ENCODE results near the gene MAGOHB.

The MAGOHB gene

DNA sequence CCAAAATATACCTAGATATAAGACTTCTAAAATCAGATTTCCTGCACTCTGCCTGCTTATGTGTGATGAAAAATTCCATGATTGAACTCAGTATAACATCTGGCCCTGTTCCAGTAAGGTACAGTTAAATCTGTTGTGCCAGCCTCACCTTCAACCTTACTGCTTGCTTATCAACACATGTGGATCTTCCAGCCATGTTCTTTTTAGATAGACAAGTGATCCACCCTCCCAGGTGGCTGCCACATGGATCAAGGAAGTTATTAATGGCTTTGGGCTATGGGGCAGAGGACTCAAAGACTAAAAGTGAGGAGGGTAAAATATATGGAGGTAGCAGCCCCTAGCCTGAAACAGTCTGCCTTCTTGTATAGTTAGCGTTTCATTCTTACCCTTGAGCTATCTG is 25.3 kb upstream of the MAGOHB start:
- no peak for DNase-seq (ENCODE audit: low read depth)
- TF ChIP-seq, protein P1, sequence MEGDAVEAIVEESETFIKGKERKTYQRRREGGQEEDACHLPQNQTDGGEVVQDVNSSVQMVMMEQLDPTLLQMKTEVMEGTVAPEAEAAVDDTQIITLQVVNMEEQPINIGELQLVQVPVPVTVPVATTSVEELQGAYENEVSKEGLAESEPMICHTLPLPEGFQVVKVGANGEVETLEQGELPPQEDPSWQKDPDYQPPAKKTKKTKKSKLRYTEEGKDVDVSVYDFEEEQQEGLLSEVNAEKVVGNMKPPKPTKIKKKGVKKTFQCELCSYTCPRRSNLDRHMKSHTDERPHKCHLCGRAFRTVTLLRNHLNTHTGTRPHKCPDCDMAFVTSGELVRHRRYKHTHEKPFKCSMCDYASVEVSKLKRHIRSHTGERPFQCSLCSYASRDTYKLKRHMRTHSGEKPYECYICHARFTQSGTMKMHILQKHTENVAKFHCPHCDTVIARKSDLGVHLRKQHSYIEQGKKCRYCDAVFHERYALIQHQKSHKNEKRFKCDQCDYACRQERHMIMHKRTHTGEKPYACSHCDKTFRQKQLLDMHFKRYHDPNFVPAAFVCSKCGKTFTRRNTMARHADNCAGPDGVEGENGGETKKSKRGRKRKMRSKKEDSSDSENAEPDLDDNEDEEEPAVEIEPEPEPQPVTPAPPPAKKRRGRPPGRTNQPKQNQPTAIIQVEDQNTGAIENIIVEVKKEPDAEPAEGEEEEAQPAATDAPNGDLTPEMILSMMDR (IDR thresholded peaks at IDR 0.05; ENCODE audit: insufficient read depth, low read depth, low read length, missing control alignments), result no peak
- H3K4me3 ChIP-seq (ENCODE audit: low read length), result no peak overlapping the region

DNA sequence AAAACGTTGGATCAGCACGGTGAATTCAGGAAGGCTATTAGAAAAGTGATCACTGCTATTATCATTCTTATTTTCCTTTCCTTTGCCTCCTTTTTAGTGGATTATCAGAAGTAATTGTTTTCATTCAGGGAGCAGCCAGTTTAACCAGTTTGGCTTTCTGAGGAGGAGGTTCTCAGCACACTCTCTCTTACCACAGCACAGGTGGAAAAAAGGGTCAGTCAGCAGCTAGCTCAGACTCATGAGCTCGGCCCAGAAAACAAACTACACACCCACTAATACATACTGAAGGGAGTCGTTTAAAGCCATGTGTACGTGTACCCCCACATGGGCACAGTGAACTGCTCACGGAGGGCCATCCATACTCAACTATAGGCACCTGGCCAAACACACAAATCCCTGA is 23.2 kb upstream of the MAGOHB start:
- H3K4me3 ChIP-seq (ENCODE audit: low read length), result no peak overlapping the region
- DNase-seq (ENCODE audit: low read depth), result peak; percentile 78
- TF ChIP-seq, protein P1 (IDR thresholded peaks at IDR 0.05; ENCODE audit: insufficient read depth, low read depth, low read length, missing control alignments), result no peak

DNA sequence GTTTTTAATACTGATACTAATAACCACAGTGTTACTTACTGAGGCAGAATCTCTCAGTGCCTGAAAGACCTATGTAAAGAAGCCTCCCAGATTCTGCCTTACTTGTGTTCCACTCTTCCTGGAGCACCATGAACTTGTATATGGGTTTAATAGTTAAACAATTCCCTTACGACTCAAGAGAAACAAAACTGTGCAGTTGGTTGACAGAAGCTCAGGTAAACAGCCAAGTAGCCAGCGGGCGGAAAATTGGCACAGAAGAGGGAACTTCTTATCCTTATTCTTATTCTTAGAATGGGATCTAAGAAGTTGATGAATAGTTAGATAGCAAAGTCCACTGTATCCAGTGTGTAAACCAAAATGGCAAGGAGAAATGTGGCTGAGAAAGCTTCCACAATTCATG is 22.7 kb upstream of the MAGOHB start:
- no peak overlapping the region for H3K4me3 ChIP-seq (ENCODE audit: low read length)
- TF ChIP-seq, protein P1 (IDR thresholded peaks at IDR 0.05; ENCODE audit: insufficient read depth, low read depth, low read length, missing control alignments), result no peak
- DNase-seq (ENCODE audit: low read depth), result no peak

DNA sequence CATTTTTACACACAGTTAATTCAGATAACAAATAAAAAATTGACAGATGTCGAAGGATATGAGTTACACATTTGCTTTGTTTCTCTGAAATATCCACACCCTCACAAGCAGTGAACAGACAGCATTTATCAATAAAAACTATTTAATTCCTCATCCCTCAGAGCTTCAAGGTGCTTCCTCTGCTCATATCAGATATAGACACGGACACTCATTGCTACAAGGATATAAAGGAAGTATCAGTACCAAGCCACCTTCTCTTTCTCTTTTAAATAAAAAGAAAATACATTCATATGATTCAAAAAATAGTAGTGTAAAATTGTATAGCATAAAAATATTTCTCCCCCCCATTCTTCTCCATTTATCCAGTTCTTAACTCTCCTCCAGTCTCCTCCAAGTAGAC is 21.9 kb upstream of the MAGOHB start:
- TF ChIP-seq, protein P1 (IDR thresholded peaks at IDR 0.05; ENCODE audit: insufficient read depth, low read depth, low read length, missing control alignments), result no peak
- no peak for DNase-seq (ENCODE audit: low read depth)
- H3K4me3 ChIP-seq (ENCODE audit: low read length), result no peak overlapping the region

DNA sequence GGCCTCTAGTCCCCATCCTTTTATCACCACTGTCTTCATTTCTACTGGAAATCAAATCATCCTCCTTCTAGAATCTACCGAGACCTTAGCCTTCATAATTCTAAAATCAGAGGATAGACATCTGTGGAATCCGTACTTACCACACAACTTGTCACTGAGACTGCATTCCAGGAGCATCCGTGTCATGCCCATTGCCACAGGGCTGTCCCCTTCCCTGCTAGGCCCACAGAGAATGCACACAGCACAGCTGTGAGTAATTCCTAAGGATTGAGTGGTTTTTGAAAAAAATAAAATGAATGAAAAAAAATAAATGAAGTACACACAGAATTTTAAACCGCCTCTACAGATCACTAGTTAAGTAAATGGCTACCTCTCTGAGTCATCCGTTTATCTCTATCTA is 21.0 kb upstream of the MAGOHB start:
- no peak for DNase-seq (ENCODE audit: low read depth)
- TF ChIP-seq, protein P1 (IDR thresholded peaks at IDR 0.05; ENCODE audit: insufficient read depth, low read depth, low read length, missing control alignments), result no peak
- no peak overlapping the region for H3K4me3 ChIP-seq (ENCODE audit: low read length)

DNA sequence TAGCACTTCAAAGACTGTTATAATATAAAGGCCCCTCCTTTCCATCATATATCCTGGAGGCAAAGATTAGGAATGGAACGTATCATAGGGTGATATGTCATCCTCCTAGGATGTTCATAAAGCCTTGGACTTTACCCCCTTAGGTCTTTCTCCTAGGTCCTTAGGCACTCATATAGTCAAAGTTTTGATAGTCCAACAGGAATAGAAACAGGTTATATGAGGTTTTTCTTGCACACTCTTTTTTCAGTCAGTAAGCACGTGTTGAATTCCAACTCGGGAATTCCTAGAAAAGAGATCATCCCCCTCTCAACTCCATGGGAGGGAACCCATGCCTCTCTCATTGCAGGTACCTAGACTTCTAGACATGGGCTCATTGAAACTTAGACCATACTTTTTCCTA is 20.1 kb upstream of the MAGOHB start:
- DNase-seq (ENCODE audit: low read depth), result no peak
- no peak overlapping the region for H3K4me3 ChIP-seq (ENCODE audit: low read length)
- TF ChIP-seq, protein P1 (IDR thresholded peaks at IDR 0.05; ENCODE audit: insufficient read depth, low read depth, low read length, missing control alignments), result no peak

GRCh38 chr12:10632226-10632625 is 18.8 kb upstream of the MAGOHB start:
- no peak for DNase-seq (ENCODE audit: low read depth)
- TF ChIP-seq, protein P1 (IDR thresholded peaks at IDR 0.05; ENCODE audit: insufficient read depth, low read depth, low read length, missing control alignments), result no peak
- no peak overlapping the region for H3K4me3 ChIP-seq (ENCODE audit: low read length)

Measured in epithelial cell of esophagus (primary cell).